ENCODE data around the gene PDZD2. TPM values are rescaled to one million over a fixed set of nuclear protein-coding genes. Genes with fewer than 3 reads are reported as not detected.

PDZD2 gene
- total RNA-seq, 4 donors from 2014 or later, result 10.2 to 15.0 (median 12.2) TPM

GRCh38 chr5:32083981-32084430, 445.1 kb downstream of the PDZD2 start:
- intact Hi-C loops (cut with DNase I), result no loop called here
- Histone ChIP-seq H3K9me3 (no peaks in the 10 kb centered on the region), H3K36me3 (peaks cover 0 to 55% (median 13%) of the 10 kb centered on the region in 4 donors), H3K27me3 (no peaks in the 10 kb centered on the region), H3K4me1 (no peaks in the 10 kb centered on the region), H3K27ac (replicated peaks in 1 of 4) (no peak overlapping the region), H3K4me3 (no peak overlapping the region)
- TF ChIP-seq EP300 (IDR thresholded peaks at IDR 0.05) (no peak), POLR2AphosphoS5 (IDR thresholded peaks at IDR 0.05) (no peak), POLR2A (IDR thresholded peaks at IDR 0.05; ENCODE audit: low read depth) (no peak)
- TF ChIP-seq, protein P1, sequence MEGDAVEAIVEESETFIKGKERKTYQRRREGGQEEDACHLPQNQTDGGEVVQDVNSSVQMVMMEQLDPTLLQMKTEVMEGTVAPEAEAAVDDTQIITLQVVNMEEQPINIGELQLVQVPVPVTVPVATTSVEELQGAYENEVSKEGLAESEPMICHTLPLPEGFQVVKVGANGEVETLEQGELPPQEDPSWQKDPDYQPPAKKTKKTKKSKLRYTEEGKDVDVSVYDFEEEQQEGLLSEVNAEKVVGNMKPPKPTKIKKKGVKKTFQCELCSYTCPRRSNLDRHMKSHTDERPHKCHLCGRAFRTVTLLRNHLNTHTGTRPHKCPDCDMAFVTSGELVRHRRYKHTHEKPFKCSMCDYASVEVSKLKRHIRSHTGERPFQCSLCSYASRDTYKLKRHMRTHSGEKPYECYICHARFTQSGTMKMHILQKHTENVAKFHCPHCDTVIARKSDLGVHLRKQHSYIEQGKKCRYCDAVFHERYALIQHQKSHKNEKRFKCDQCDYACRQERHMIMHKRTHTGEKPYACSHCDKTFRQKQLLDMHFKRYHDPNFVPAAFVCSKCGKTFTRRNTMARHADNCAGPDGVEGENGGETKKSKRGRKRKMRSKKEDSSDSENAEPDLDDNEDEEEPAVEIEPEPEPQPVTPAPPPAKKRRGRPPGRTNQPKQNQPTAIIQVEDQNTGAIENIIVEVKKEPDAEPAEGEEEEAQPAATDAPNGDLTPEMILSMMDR (IDR thresholded peaks at IDR 0.05), result no peak
- 85% methylated on average over 10 of the region's 10 CpGs for WGBS
- DNase-seq (ENCODE audit: extremely low spot score), result no peak

DNA sequence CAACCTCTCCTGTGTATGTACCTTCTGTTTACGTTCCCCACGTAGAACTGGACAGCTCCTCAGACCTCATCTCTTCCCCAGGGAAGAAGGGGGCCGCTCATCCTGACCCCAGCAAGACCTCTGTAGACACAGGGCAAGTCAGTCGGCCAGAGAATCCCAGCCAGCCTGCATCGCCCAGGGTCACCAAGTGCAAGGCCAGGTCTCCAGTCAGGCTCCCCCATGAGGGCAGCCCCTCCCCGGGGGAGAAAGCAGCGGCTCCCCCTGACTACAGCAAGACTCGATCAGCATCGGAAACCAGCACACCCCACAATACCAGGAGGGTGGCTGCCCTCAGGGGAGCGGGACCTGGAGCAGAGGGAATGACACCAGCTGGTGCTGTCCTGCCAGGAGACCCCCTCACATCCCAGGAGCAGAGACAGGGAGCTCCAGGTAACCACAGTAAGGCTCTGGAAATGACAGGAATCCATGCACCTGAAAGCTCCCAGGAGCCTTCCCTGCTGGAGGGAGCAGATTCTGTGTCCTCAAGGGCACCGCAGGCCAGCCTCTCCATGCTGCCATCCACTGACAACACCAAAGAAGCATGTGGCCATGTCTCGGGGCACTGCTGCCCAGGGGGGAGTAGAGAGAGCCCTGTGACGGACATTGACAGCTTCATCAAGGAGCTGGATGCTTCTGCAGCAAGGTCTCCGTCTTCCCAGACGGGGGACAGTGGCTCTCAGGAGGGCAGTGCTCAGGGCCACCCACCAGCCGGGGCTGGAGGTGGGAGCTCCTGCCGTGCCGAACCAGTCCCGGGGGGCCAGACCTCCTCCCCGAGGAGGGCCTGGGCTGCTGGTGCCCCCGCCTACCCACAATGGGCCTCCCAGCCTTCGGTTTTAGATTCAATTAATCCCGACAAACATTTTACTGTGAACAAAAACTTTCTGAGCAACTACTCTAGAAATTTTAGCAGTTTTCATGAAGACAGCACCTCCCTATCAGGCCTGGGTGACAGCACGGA, 448.5 kb downstream of the PDZD2 start:
- Histone ChIP-seq H3K27me3 (no peaks in the 10 kb centered on the region), H3K4me3 (no peak overlapping the region), H3K4me1 (no peaks in the 10 kb centered on the region), H3K27ac (replicated peaks in 1 of 4) (no peak overlapping the region), H3K9me3 (no peaks in the 10 kb centered on the region), H3K36me3 (peaks cover 0 to 63% (median 32%) of the 10 kb centered on the region in 4 donors)
- intact Hi-C loops (cut with DNase I), result no loop called here
- TF ChIP-seq POLR2AphosphoS5 (IDR thresholded peaks at IDR 0.05), result no peak
- TF ChIP-seq POLR2A (IDR thresholded peaks at IDR 0.05; ENCODE audit: low read depth), result no peak
- TF ChIP-seq, protein P1 (IDR thresholded peaks at IDR 0.05), result no peak
- no peak for TF ChIP-seq EP300 (IDR thresholded peaks at IDR 0.05)
- 93% methylated on average over 16 of the region's 24 CpGs for WGBS
- no peak for DNase-seq (ENCODE audit: extremely low spot score)

- 92% methylated on average over 12 of the region's 12 CpGs for WGBS
These were observed 449.3 kb downstream of the PDZD2 start for GRCh38 chr5:32088214-32088613.

GRCh38 chr5:32089146-32090000, 450.4 kb downstream of the PDZD2 start:
- intact Hi-C loops (cut with DNase I), result no loop called here
- H3K27me3 ChIP-seq, result no peaks in the 10 kb centered on the region
- peak; percentile 90 for DNase-seq (ENCODE audit: extremely low spot score)
- peaks cover 0 to 66% (median 35%) of the 10 kb centered on the region in 4 donors for H3K36me3 ChIP-seq
- no peak overlapping the region for H3K4me3 ChIP-seq
- TF ChIP-seq POLR2AphosphoS5 (IDR thresholded peaks at IDR 0.05), result no peak
- no peak for TF ChIP-seq POLR2A (IDR thresholded peaks at IDR 0.05; ENCODE audit: low read depth)
- TF ChIP-seq, protein P1 (IDR thresholded peaks at IDR 0.05), result no peak
- no peak for TF ChIP-seq EP300 (IDR thresholded peaks at IDR 0.05)
- 90% methylated on average over 27 of the region's 30 CpGs for WGBS
- H3K9me3 ChIP-seq, result no peaks in the 10 kb centered on the region
- H3K4me1 ChIP-seq, result peaks cover 0 to 9% (median 7%) of the 10 kb centered on the region in 4 donors
- H3K27ac ChIP-seq (replicated peaks in 1 of 4), result no peak overlapping the region

More at GRCh38 chr5:32088214-32088613, 449.3 kb downstream of the PDZD2 start:
- TF ChIP-seq, protein P1 (IDR thresholded peaks at IDR 0.05), result no peak
- TF ChIP-seq EP300 (IDR thresholded peaks at IDR 0.05), result no peak
- no peak for TF ChIP-seq POLR2AphosphoS5 (IDR thresholded peaks at IDR 0.05)
- no peak for TF ChIP-seq POLR2A (IDR thresholded peaks at IDR 0.05; ENCODE audit: low read depth)
- Histone ChIP-seq H3K36me3 (peaks cover 0 to 59% (median 33%) of the 10 kb centered on the region in 4 donors), H3K4me3 (no peak overlapping the region), H3K4me1 (peaks cover 0 to 6% (median 5%) of the 10 kb centered on the region in 4 donors), H3K9me3 (no peaks in the 10 kb centered on the region), H3K27ac (replicated peaks in 1 of 4) (no peak overlapping the region), H3K27me3 (no peaks in the 10 kb centered on the region)
- intact Hi-C loops (cut with DNase I), result no loop called here
- peak; percentile 68 for DNase-seq (ENCODE audit: extremely low spot score)

Measured in esophagus muscularis mucosa (tissue), 4 donors.